Erythroblast (primary cell): Measurements from ENCODE around the gene CTIF.

ENCODE experiments used
- DNase-seq, 2 experiments: peaks; one replicate each; lab custom pipeline; 2025; lab: John Stamatoyannopoulos, UW
- GATA1 ChIP-seq: IDR thresholded peaks from 2 replicates; pipeline ENCODE4 v1.6.1; 2011; ENCODE audit warnings: low read depth, mild to moderate bottlenecking, control low read depth, low read length, moderate library complexity
- POLR2A ChIP-seq: IDR thresholded peaks from 2 replicates; pipeline ENCODE4 v1.6.1; 2011; ENCODE audit warnings: mild to moderate bottlenecking, low read length

CTIF gene

DNA sequence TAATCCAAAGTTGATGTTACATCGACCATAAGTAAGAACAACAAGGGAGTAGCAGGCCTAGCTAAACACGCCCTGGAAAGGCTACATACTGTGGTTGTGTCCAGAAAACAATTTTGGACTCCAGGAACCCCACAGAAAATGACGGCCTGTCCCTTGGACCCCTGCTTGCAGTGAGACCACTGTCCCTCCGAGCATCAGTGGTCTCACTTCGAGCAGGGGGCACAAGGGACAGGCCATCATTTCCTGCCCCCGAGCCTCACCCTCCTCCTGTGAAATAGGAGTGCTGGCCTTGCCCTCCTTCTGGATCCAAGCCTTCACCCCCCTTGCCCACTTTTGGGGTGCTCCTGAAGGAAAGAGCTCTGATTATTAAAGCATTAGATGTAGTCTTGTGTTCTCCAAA, 144.4 kb downstream of the CTIF start:
- TF ChIP-seq GATA1: no peak
- TF ChIP-seq POLR2A: no peak

GRCh38 chr18:48683661-48684060, 144.8 kb downstream of the CTIF start:
- DNase-seq: no peak
- TF ChIP-seq POLR2A: no peak
- no peak for TF ChIP-seq GATA1

More for the DNA sequence above, 144.4 kb downstream of the CTIF start:
- DNase-seq: no peak

DNA sequence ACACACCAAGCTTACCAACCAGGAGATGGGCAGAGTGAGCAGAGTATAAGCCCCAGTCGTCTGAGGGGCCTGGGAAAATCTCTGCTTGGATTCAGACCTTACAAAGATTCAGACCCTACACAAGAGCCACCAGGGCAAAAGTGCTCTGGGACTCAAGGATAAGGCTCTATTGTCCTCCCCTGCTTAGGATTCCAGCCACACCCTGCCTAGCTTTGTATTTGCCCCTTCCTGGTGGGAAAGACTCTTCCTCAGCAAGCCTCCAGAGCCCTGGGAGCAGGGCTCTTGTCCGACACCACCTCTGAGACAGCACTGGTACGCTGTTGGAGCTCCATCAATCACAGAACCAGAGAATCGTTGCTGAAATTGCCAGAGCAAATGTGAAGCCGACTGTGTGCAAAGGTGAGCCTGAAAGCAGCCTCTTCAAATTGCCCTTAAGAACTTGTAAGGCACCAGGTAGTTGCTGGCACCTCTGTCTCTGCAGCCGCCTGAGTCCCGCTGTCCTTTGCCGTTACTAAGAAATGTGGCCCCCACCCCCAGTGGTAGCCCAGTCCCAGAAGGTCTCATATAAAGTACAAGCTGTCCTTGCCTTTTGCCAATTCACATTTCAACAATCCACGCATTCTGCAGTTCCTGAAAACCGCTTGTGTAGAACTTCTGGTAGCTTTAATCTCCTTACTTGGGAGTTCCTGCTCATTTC, 148.7 kb downstream of the CTIF start:
- no peak for DNase-seq
- TF ChIP-seq GATA1 (no peak), POLR2A (no peak)

DNA sequence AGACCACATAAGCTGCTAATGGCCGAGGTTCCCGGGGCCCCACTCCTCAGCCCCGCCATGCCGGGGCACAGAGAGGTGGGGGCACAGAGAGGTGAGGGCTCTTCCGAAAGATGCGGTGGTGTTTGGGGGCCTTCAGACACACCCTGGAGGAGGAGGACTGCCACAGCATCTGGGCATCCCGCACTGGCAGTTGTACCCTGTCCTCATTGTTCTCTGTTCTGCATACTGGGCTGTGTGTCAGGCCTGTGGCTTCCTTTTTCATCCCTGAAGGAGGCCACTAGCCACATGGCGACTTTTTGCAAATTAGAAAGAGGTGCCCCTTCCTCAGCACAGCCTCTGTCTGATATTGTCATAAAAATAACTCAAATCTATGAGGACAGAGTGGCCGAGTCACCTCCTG, 150.1 kb downstream of the CTIF start:
- TF ChIP-seq POLR2A (no peak), GATA1 (no peak)
- no peak for DNase-seq

DNA sequence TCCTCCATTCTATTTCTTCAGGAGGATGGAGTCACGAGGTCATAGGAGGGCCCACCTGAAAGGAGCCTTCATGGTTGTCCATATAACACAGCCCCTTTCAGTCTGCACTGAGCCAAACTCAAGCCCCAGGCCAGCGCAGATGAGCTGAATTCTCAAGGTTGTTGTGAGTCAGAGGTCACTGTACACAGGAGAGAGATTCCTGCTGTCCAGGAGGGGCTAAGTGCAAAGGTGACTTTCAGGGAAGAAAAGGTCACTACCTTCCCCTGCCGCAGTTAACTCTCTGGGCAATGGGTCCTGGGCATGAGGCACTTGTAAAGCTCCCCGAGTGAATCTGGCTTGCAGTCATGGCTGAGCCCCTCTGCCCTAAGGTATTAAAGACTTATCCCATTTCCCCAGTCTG, 150.7 kb downstream of the CTIF start:
- TF ChIP-seq POLR2A (no peak), GATA1 (no peak)
- DNase-seq: no peak

DNA sequence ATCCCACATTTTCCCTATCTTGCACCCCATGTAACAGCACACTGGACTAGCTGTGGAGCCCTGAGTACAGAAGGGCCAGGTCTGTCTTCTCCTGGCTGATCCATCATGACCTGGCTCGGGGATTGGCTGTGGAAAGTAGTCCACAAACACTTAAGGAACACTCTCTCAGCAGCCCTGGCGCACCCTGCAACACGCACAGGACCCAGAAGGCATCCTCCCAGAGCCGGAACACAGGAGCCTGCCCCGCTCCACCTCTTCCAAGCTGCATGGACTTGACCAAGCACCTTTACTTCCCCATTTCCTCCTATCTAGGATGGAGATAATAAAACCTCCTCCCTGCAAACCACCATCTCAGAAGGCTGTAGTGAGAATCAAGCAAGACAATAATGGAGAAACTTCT, 151.7 kb downstream of the CTIF start:
- TF ChIP-seq POLR2A: no peak
- no peak for TF ChIP-seq GATA1

DNA sequence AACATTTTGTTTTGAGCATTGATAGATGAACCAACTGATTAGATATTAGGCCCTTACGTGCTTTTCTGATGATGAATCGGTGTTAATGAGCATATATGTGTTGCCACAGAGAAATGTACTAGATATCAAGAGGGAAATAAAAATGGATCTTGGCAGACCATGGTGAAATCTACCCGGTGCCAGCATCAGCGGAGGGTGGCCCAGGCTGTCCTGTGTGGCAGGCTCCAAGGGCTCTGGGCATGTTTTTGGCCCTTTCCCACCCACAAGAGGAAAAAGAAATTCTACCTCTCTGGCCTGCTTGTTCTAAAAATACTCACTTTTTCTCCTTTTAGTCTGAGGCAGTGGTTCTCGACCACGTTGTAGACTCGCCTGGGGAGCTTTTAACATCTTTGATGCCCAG, 154.2 kb downstream of the CTIF start:
- TF ChIP-seq POLR2A (no peak), GATA1 (no peak)
- no peak for DNase-seq

More for the DNA sequence above, 151.7 kb downstream of the CTIF start:
- DNase-seq: no peak

DNA sequence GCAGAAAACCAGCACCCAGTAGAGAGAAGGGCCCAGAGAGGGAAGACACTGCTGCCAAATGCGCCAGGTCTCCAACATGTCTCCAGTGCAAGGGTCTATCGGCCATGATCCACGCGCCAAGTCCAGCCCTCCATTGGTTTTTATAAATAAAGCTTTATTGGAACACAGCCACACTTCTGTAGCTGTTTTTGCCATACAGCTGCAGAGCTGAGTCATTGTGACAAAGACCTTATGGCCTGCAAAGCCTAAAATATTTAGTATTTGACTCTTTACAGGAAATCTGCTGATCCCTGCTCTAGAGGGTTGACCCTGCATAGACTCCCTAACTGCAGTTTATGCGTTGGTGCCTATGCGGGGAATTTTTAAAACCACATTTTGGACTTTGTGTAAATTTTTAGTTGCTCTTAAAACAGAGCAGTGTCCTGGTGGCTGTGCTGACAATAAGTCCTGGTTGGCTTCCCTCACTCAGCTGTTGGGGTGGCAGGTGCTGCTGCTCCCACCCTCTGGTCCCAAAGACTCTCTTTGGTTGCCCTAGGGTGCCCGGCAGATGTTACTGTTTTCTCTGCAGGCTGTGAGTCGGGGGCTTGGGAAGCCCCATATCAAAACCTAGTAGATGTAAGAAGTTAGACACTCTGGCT, 154.9 kb downstream of the CTIF start:
- peak in 1 of 2 experiments; percentile 45 for DNase-seq
- TF ChIP-seq POLR2A (no peak), GATA1 (no peak)

DNA sequence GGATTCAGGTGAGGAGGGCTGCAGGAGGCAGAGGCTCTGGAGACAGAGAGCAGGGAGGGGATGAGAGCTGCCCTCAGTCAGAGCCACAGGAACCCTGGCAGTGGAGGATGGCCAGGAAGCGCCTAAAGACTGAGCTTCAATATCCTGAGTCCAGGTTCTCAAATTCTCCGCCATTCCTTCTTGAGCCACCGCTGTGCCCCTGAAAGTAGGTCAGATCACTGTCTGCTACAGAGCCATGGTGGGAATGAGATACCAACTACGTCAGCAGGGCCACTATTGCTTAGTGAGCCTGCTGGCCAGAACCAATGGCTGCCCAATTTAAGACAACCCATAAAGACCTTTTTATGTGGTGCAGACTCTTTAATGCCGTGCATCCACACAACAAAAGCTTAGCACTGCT, 155.5 kb downstream of the CTIF start:
- TF ChIP-seq POLR2A: no peak
- no peak for TF ChIP-seq GATA1
- no peak for DNase-seq

- TF ChIP-seq GATA1: no peak
- TF ChIP-seq POLR2A: no peak
- DNase-seq: no peak
Observed at GRCh38 chr18:48695671-48696070, 156.8 kb downstream of the CTIF start.

GRCh38 chr18:48696218-48696617, 157.4 kb downstream of the CTIF start:
- no peak for DNase-seq
- no peak for TF ChIP-seq GATA1
- no peak for TF ChIP-seq POLR2A

DNA sequence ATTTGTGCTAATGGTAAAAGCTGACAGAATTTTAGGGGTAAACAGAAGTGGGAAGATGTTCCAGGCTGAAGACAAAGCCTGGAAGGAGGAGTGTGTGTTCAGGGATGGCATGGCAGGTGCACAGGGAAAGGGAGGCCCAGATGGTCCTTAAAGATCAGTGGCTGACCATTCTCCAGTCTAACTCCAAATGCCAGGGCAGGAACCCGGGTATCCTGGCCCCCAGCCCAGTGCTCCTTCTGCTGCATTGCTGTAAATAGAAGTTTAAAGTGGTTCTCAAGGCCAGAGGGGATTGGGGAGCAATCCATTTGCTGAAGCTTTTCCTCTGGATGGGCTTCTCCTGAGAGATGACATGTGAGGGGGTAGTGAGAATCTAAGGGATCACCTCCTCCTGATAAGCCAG, 158.6 kb downstream of the CTIF start:
- no peak for TF ChIP-seq POLR2A
- TF ChIP-seq GATA1: no peak
- DNase-seq: no peak

GRCh38 chr18:48698707-48699106, 159.9 kb downstream of the CTIF start:
- DNase-seq: no peak
- no peak for TF ChIP-seq POLR2A
- TF ChIP-seq GATA1: no peak

DNA sequence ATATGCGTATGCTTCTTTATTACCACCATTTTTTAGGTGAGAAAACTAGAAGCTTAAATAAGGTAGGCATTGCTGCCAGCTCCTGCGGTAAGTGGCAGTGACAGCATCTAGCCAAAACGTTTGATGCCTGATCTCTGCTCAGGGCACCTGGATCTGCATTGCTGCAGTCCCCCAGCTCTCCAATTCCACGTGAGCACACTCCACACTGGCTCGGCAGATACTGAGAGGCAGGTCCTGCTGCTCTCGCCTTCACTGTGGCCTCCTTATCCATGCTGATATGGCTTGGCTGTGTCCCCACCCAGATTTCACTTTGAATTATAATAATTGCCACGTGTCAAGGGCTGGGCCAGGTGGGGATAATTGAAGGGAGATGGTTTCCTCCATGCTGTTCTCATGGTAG, 160.9 kb downstream of the CTIF start:
- TF ChIP-seq GATA1 (no peak), POLR2A (no peak)
- no peak for DNase-seq

DNA sequence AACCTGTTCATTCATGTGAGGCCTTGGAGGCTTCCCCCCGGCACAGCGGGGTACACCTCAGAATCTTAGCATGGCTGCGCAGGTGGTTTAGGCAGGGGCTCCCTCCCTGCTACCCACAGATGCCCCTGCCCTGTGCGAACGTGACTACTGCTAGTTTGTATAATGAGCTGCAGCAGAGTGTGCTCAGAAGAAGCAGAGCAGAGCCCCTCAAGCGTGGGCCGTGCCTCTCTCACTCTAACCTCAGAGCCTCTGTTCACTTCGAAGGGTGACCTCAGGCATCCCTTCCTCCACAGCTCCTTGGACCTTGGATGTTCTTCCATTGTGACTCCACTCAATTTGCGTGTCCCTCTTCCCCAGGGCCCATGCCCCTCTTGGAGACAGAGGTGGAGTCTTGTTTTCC, 161.6 kb downstream of the CTIF start:
- no peak for TF ChIP-seq POLR2A
- no peak for TF ChIP-seq GATA1
- no peak for DNase-seq
